DMS53 treated with DMSO at 0.1 percent for 48 hours (cell line): Measurements from ENCODE around the gene EFHD2.
A peak's percentile ranks its signal among the peaks of the same experiment; 100 is the strongest.
"Not testable (repeated sequence)": the region's sequence is repeated elsewhere in the genome, so short reads cannot be mapped to it uniquely, and the experiment has no call there.

Experiments used
- DNase-seq: peaks from one replicate; lab custom pipeline; 2025; ENCODE audit not compliant: unreplicated experiment; lab: John Stamatoyannopoulos, UW

EFHD2 gene

DNA sequence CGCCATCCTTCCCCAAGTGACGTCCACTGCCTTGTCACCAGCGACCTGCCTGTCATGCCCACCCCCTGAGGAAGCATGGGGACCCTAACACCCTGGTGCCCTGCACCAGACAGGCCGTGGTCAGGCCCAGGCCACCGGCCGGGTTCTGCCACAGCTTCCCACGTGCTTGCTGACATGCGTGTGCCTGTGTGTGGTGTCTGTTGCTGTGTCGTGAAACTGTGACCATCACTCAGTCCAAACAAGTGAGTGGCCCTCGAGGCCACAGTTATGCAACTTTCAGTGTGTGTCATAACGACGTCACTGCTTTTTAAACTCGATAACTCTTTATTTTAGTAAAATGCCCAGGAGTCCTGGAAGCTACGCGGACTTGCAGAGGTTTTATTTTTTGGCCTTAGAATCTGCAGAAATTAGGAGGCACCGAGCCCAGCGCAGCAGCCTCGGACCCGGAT lies 20.0 kb downstream of the EFHD2 start:
- no peak for DNase-seq

DNA sequence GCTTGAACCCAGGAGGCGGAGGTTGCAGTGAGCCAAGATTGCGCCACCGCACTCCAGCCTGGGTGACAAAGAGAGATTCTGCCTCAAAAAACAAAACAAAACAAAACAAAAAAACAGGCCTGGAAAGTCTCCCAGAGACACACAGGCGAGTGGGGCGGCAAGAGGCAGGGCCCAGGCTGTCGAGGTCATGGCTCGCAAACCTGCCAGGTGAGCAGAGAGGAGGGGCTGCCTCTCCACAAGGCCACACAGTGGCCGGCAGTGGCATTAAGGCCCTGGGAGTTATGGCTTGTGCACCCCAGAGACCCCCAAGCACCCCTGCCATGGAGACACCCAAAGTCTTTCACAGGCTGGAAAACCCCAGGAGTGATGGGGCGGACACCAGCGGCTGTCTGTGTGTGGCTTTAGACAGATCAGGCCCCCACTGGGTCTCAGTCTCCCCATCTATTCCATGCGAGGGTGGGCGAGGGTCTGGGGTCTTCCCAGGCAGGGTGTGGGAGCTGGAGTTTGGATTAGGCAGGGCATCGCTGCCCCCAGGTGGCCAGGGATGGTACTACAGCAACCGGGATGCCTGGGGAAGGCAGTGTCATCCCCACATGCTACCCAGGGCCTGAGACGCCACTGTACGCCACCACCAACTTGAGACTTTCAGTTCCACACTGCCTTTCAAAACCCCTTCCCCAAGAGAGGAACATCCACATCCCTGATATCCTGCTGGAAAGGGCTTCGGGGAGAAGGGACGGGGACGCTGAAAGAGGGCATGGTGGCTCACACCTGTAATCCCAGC lies 21.3 kb downstream of the EFHD2 start:
- DNase-seq, result peak; percentile 19

DNA sequence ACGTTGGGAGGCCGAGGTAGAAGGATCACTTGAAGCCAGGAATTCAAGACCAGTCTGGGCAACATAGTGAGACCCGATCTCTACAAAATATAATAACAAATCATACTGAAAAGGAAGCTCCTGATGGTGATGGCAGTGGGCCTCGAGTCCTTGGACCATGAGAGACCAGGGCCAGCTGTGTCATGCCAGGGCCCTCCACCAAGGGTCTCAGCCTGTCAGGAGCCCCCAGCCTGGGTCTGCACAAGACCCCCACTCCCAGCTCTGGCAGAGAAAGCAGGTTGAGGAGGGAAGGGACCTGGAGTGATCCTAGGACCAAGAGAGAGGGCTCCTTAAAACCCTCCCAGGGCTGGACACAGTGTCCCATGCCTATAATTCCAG lies 21.9 kb downstream of the EFHD2 start:
- no peak for DNase-seq

DNA sequence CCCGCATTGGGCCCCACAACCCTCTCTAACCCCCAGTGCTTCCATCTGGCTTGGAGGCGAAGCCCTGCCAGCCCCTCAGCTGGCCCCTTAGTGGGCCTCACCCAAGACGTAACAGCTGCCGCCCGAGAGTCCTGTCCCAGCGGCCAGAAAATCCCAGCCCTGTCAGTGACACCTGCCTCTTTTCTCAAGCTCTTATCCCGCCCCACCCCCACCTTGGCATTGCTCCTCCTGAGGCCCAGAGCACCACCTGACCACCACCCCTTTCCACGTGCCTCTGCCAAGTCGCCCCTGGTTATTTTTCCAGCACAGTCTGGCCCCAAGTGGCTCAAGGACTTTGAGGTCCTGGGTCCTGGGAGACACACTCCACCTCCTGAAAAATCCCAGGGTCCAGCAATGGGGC lies 22.6 kb downstream of the EFHD2 start:
- DNase-seq, result peak; percentile 31

DNA sequence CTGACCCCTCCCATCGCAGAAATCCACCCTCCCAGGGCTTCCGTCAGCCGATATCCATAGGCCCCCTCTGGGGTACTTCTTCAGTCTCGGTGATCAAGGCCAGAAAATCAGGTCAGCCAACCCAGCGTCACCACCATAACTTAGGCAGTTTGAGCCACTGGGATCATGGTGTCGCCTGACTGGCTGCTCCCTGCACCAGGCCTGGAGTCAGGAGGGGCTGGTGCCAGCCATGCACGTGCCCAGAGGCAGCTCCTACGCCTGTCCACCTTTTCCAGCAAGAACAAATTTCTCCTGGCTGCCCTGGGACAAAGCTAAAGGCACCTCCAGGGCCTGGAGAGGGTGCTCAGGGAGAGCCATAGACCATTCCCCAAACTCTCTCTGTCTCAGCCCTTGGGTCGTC lies 23.8 kb downstream of the EFHD2 start:
- DNase-seq, result no peak

DNA sequence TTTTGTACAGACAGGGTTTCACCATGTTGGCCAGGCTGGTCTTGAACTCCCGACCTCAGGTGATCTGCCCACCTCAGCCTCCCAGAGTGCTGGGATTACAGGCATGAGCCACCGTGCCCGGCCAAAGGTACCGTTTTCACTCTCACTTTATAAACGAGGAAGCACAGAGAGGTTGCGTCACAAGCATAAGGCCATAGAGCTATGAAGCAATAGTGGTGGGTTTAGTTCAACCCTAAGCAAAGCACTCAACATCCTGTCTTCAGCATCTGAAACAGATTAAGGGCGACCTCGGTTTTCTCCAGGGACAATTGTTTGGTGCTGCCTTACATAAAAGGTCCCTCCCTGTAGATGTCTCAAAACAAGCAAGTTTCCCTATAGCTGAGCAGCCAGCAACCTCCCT lies 25.1 kb downstream of the EFHD2 start:
- not testable (repeated sequence) for DNase-seq

DNA sequence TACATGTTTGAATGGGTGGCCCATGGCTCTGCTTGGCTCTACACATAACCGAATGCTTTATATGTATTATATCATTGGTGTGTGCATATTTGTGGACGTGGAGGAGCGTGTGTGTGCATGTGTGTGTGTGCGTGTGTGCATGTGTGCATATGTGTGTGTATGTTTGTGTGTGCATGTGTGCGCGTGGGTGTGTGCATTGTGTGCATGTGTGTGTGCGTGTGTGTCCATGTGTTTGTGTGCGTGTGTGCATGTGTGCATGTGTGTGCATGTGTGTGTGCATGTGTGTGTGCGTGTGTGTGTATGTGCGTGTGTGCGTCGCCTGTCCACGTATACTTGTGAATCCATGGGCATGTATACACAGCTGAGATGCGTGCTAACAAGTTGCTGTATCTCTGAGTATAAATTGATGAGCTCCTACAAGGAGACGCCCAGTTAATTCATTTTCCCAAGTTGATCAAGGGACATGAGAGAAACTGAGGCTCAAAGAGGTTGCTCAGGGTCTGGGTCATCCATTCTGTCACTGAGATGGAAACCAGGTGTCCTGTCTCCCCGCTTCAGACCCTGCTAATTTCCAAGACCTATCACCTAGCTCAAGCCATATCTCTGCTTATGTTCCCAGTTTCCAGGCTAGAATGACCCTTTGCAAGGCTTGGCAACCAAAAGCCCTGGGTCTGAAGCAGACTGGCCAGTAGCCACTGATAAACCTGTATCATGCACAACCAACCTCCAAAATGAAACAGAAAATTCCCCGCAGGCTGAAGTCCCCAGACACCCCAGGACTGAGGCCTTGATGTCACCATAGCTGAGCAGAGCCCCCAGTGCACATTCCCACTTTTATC lies 25.8 kb downstream of the EFHD2 start:
- no peak for DNase-seq

DNA sequence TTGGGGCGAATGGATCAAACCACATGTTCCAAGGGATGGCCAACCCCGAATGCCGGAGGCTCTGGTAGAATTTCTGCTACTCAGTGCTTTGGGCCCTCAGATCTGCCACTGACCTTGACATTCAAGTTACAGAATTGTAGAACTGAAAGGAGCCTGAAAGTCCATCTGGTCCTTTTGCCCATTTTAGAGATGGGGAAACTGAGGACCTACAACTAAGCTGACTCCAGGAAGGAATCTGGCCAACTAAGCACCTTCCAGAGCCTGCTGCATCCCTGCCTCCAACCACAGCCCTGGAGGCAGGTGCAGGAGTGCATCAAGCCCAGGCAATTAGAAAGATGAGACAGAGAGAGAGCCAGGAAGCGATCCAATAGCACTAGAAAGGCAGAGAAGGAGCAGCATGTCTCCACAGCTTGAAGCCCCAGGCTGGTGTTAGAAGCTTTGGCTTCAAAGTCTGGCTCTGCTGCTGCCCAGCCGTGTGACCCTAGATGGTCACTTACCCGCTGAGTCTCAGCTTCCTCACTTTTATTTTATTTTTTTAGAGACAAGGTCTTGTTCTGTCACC lies 27.3 kb downstream of the EFHD2 start:
- DNase-seq, result no peak

DNA sequence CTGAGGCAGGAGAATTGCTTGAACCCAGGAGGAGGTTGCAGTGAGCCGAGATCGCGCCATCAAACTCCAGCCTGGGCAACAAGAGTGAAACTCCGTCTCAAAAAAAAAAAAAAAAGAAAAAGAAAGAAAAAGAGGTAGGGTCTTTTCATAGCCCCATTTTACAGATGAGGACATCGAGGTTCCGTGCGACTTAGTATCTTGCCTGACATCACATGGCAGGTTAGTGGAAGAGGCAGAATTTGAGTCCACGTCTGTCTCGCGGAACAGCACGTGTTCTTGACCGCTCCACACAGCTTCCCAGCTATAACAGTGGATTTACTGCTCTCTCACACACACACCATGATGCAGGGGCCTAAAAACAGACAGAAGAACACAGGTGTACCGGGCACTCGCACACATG lies 29.6 kb downstream of the EFHD2 start:
- DNase-seq, result no peak

DNA sequence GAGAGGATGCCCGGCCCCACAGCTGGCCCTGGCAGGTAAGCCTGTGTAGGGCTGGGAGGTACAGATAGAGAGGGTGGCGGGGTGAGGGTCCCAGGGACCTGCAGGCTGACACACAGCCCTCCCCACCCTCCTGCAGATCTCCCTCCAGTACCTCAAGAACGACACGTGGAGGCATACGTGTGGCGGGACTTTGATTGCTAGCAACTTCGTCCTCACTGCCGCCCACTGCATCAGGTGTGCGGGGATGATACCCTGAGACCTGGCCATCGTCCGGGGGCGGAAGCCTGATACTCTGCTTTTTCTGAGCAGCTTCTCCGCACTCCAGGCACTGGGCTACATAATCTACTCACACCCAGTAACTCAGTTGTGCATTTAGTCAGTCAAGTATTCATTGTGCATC lies 30.7 kb downstream of the EFHD2 start:
- DNase-seq, result no peak

DNA sequence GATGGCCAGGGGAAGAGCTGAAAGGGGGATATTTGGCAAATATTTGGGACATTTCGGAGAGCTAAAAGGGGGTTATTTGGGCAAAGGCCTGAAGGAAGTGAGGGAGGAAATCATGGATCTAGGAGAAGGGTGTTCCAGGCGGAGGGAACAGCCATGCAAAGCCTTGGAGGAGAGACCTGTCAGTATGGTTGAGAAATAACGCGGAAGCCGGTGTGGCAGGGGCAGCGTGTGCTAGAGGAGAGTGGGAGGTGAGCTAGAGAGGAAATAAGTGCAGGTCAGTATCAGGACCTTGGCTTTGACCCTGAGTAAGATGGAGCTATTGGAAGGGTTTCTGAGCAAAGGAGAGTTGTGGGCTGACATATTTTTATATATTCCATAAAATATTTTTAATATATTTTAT lies 31.6 kb downstream of the EFHD2 start:
- no peak for DNase-seq

DNA sequence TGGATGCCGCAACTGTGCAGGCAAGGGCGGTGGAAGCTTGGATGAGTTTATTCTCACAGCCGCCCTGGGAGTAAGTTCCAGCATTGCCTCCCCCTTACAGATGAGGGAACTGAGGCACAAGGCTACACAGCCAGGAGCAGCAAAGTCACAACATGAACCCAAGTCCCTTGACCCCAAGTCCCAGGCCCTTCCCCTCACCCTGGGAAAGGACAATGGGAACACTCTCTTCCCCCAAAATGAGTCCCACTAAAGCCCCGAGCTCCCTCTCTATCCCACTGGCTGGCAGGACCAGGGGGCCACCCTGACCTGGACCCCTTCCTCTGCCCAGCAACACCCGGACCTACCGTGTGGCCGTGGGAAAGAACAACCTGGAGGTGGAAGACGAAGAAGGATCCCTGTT lies 32.4 kb downstream of the EFHD2 start:
- no peak for DNase-seq

DNA sequence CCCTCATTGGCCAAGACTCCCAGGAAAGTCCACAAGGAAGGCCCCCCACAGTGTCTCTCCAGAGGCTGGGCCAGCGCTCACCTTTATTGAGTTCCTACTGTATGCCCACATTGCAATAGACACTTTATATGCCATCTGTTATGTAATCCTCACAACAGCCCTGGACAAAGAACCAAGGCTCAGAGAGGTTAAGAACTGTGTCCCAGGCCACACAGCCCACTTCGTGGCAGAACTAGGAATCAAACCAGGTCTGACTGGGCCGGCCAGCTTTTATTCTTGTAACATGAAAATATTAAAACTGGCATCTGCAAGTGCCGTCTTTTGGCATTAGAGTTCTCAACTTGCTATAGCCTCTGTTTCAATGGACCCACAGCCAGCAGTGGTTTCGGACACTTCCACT lies 33.1 kb downstream of the EFHD2 start:
- no peak for DNase-seq

DNA sequence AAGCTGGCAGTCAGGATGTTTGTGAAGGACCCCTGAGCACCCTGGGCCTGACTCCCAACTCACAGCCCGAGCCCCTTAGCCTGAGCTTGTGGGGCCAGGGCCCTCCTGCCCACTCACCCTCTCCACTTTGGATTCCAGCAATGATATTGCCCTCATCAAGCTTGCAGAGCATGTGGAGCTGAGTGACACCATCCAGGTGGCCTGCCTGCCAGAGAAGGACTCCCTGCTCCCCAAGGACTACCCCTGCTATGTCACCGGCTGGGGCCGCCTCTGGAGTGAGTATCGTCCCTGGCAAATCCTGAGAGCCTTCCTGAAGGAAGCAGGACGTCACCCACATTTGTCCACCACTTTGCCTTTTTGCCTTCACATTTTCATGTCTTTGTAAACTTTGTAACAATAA lies 33.6 kb downstream of the EFHD2 start:
- peak; percentile 40 for DNase-seq

DNA sequence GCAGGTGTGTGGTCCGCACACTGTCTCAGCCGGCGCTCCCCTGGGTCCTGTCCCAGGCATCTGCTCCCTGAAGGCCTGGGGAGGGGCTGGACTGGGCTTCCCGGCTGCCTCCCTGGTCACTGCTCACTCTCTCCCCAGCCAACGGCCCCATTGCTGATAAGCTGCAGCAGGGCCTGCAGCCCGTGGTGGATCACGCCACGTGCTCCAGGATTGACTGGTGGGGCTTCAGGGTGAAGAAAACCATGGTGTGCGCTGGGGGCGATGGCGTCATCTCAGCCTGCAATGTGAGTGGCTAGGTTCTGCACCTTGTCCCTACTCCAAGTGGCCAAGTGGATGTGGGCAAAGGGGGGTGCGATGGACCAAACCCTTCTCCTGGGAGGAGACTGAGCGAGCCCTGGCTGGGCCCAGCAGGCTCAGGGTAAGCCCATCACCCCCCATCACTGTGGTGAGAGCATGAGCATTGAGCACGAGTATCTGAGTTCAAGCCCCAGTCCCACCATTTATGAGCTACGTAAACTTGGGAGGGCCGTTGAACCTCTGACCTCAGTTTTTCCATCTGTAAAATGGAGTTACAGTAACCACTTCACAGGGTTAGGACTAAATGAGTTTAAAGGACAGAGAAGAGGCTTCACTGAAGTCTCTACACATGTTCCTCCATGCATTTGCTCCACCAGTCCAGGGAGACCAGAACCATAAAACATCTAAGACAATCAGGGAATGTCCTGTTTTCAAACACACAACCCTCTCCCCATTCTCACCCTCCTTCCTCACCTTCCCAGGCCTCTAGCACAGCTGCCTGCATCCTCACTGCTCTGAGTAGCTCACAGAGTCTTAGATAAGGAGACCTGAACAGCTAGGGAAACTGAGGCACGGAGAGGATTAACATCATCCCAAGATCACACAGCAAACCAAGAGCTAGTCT lies 35.0 kb downstream of the EFHD2 start:
- no peak for DNase-seq

DNA sequence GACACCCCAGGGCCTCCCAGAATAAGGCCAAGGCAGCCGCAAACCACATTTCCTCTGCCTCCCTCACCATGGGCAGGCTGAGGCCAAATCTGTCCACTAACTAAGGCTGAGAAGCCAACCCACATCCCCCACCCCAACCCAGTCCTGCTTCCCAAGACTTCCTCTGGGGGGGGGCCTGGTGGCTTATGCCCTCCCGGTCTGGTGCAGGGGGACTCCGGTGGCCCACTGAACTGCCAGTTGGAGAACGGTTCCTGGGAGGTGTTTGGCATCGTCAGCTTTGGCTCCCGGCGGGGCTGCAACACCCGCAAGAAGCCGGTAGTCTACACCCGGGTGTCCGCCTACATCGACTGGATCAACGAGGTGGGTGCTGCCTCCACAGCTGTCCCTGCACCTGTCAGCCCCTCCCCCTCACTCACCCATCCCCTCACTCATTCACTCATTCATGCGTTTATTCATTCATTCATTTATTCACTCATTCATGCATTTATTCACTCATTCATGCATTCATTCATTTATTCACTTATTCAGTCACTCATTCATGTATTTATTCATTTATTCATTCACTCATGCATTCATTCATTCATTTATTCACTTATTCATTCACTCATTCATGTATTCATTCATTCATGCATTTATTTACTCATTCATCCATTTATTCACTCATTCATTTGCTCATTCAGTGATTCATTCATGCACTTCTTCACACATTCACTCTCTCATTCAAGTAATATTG lies 35.9 kb downstream of the EFHD2 start:
- no peak for DNase-seq

DNA sequence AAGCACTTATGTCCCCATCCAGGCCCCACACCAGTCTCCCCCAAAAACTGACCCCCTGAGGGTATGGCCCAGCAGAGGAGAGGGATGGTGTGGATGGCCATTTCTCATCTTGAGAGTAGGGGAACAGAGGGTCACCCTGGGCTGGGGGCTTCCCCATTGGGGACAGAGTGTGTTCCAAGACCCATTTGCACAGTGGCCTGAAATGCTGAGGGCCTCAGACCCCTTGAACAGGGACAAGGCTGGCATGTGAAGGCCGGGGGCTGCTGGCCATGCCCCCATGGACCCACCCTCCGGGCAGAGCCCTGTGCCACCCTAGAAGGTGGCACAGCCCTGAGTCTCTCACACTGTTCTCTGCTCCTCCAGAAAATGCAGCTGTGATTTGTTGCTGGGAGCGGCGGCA lies 36.5 kb downstream of the EFHD2 start:
- no peak for DNase-seq

DNA sequence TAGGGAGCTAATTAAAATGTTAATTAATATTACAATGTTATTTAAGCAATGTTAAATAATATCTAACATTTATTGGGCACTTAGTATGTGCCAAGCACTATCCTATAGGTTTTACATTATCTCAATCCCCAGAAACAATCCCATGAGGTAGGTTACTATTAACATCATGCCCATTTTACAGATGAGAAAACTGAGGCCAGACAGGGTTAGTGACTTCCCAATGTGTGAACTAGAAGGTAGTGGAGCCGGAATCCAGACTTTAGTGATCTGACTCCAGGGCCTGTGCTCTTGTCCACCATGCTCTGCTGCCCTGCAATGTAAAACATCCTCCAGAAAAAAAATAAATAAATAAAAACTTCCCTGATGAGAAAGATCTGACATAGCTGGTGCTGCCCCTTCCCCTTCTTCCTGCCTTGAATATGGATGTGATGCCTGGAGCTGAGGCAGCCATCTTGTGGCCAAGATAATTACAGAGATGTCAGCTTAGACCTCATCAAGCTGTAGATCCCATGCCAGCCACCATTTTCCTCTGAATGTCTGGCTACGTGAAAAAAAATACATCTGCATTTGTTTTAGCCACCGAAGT lies 39.3 kb downstream of the EFHD2 start:
- DNase-seq, result no peak

DNA sequence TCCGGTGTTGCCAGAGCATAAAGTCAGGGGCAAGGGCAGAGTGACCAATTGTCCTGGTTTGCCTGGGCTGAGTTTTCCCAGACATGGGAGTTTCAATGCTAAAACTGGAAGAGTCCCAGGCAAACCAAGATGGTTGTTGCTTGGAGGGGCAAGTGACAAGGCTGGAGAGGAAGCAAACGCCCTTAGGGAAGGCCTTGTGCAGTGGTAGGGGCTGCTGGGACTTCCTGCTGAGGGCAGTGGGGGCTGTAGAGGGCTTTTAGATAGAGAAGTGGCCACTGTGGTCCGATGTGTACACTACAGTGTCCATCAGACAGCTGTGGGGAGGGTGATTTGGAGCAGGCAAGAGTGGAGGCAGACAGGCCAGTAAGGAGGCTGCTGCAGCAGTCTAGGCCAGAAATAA lies 39.9 kb downstream of the EFHD2 start:
- DNase-seq, result no peak
